GM11168 (cell line): ENCODE measurements around the gene MAP3K7CL.
"Not testable (repeated sequence)": the region's sequence is repeated elsewhere in the genome, so short reads cannot be mapped to it uniquely, and the experiment has no call there.

Experiments used
- in situ Hi-C: fragments of 300-500 bp; cut with MboI; formaldehyde crosslinking; loops from one replicate; pipeline ENCODE4 v1.12.0; 2022; ENCODE audit warnings: low sequenced_read_pairs; ENCODE audit not compliant: unreplicated experiment

MAP3K7CL gene

GRCh38 chr21:29164323-29164942 lies 34.0 kb downstream of the MAP3K7CL start:
- in situ Hi-C loops = no loop called here

GRCh38 chr21:29166323-29166722 lies 35.9 kb downstream of the MAP3K7CL start:
- in situ Hi-C loops = no loop called here

DNA sequence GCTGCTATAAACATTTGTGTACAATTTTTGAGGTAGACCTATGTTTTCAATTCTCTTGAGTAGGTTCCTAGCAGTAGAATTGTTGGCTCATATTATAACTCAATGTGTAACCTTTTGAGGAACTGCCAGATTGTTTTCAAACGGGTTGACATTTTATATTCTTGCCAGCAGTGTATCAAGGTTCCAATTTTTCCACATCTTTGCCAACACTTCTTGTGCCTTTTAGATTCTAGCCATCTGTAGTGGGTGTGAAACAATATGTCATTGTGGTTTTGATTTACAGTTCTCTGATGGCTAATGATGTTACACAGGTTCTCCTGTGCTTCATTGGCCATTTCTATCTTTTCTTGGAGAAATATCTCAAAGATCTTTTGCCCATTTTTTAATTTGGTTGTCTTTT lies 36.4 kb downstream of the MAP3K7CL start:
- in situ Hi-C loops = no loop called here

DNA sequence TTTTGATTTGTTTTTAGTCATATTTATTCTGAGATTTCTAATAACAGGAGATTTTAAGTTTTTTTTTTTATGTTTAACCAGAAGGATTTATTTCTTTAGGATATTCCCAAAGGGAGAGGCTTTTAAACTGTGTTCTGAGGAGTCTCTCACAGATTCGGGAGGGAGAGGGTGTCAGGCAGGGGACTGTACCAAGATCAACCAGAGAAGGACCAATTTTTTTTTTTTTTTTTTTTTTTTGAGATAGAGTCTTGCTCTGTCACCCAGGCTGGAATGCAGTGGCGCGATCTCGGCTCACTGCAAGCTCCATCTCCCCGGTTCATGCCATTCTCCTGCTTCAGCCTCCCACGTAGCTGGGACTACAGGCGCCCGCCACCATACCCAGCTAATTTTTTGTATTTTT lies 37.0 kb downstream of the MAP3K7CL start:
- in situ Hi-C loops = not testable (repeated sequence)

DNA sequence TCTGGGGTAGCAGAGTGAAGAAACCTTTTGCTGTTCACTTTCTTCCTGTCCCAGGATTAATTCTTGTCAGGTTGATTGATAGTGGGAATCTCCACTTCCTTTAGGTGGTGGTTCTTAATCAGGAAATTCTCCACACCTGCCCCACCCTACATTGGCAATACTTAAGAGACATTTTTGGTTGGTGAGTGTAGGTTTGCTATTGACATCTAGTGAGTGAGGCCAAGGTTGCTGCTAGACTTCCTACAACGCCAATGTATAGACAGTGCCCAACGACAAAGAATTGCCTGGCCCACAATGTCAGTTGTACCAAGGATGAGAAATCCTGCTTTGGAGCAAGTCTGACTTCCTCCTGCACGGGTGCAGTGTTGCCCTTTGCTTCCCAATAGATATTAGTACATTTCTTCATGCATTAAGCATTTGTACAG lies 38.5 kb downstream of the MAP3K7CL start:
- in situ Hi-C loops = no loop called here

DNA sequence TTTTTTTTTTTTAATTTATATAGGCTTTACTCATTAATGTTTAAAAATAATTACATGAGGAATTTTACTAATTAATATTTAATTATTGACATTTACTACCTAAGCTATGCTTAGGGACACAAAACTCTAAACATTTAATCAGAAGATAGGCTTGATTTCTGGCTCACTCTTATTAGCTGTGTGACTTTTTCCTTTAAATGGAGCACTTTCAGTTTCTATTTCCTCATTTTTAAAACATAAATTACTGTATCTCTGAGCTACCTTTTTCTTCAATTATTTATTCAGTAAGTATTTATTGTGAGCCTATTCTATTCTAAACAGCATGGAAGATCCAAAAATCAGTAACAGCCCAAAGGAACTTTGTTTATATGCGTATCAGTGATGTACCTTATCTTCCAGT lies 40.5 kb downstream of the MAP3K7CL start:
- in situ Hi-C loops = no loop called here

DNA sequence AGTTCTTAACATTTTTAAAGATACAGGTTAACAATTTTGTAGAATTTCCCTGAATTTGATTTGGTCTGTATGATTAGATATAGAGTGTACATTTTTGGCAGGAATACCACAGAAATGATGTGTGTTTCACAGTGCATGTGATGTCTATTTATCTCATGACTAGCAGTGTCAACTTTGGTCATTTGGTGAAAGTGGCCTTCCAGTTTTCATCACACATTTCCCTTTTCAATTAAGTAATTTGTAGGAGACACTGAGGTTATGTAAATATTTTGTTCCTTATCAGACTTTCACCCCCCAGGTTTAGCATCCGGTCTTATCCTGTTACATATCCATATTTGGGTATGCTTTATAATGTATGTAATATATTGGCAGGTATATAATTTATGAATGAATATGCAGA lies 41.8 kb downstream of the MAP3K7CL start:
- in situ Hi-C loops = no loop called here

DNA sequence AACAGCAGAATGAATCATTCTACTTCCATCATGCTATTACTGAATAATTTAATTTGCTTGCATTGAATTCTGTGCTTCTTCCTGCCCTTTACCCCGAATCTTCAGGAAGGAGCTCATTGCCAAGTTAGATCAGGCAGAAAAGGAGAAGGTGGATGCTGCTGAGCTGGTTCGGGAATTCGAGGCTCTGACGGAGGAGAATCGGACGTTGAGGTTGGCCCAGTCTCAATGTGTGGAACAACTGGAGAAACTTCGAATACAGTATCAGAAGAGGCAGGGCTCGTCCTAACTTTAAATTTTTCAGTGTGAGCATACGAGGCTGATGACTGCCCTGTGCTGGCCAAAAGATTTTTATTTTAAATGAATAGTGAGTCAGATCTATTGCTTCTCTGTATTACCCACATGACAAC lies 44.2 kb downstream of the MAP3K7CL start:
- in situ Hi-C loops = no loop called here

DNA sequence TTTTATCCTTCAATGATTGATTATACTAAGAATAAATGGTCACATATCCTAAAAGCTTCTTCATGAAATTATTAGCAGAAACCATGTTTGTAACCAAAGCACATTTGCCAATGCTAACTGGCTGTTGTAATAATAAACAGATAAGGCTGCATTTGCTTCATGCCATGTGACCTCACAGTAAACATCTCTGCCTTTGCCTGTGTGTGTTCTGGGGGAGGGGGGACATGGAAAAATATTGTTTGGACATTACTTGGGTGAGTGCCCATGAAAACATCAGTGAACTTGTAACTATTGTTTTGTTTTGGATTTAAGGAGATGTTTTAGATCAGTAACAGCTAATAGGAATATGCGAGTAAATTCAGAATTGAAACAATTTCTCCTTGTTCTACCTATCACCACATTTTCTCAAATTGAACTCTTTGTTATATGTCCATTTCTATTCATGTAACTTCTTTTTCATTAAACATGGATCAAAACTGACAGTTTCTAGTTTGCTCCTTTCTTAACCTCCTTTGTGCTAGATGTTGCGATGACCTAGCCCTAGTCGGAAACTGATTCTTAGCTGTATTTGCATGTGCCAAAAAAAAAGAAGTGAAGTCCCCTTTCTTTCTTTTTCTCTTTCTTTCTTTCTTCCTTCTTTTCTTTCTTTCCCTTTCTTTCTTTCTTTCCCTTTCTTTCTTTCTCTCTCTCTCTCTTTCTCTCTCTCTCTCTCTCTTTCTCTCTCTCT lies 45.1 kb downstream of the MAP3K7CL start:
- in situ Hi-C loops = no loop called here

DNA sequence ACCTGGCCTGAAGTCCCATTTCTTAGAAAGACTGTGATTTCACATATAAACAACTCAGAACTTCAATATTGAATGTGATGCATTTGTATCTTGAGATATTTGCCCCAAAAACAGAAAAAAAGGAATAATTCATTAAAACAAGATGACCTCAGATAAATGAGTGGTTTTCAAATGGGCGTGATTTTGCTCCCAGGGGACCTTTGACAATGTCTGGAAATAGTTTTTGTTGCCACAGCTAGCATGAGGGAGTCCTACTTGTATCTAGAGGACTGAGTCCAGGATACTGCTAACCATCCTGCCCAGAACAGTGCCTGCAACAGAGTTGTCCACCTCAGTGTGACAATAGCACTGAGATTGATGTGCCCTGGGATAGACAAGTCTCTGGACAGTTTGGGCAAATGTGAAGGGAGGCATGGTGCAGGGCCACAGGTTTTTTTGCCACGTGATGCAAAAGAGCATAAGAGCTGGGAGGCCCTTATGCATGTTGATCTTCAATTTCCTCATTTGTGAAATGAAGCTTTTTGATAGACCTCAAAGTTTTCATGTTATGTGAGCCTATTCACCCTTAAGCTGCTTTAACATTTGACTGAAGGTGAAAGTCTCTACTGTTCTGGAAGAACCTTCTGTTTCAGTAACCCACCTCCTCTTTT lies 46.2 kb downstream of the MAP3K7CL start:
- in situ Hi-C loops = no loop called here

GRCh38 chr21:29177800-29178199 lies 47.4 kb downstream of the MAP3K7CL start:
- in situ Hi-C loops = no loop called here

DNA sequence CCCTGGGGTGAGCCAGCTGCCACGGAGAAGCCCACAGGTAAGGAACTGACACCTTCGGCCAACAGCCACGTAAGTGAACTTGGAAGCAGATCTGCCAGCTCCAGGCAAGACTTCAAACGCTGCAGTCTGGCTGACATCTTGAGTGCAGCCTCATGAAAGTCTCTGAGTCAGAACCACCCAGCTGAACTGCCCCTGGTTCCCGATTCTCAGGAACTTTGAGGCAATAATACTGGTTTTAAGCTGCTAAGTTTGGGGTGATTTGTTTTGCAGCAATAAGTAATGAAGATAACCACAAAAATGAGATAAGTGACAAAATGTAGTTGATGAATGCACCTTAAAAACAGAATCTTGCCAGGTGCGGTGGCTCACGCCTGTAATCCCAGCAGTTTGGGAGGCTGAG lies 48.5 kb downstream of the MAP3K7CL start:
- in situ Hi-C loops = no loop called here

DNA sequence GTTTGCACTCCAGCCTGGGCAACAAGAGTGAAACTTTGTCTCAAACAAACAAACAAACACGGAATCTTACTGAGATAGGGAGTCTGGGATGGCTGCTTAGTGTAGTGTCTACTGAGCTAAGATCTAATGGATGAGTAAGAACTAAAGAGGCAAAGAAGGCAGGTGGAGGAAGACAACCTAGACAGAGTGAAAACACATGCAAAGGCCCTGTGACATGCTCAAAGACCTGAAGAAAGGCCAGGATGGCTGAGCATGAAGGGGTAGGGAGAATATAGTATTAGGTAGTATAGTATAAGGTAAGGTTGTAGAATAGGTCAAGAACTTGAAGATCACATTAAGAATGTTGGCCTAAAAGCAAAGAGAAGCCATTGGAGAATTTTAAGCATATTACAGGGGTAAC lies 49.1 kb downstream of the MAP3K7CL start:
- in situ Hi-C loops = no loop called here

GRCh38 chr21:29181799-29182470 lies 51.5 kb downstream of the MAP3K7CL start:
- in situ Hi-C loops = no loop called here

DNA sequence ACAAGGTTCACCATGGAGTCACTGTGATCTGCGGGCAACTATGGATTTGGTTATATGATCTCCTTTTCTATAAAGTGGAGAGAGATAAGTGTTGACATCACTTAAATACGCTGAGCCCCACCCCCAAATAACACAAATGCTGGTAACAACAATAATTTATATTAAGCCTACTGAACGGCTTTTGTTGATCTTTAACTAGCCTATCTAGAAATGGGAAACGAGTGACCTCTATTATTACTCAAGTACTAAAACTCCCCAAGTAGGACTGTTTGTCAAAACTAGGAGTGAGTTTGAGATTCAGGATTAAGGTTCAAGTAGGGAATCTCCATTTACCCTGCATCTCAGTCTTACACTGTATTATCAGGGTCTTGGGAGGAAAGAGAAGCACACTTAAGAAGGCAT lies 52.2 kb downstream of the MAP3K7CL start:
- in situ Hi-C loops = no loop called here

- in situ Hi-C loops = no loop called here
Observed at GRCh38 chr21:29184037-29184436, 53.6 kb downstream of the MAP3K7CL start.

- in situ Hi-C loops = no loop called here
Observed at GRCh38 chr21:29185172-29185571, 54.7 kb downstream of the MAP3K7CL start.

GRCh38 chr21:29185633-29186032 lies 55.2 kb downstream of the MAP3K7CL start:
- in situ Hi-C loops = no loop called here

GRCh38 chr21:29186246-29186645 lies 55.8 kb downstream of the MAP3K7CL start:
- in situ Hi-C loops = no loop called here

- in situ Hi-C loops = no loop called here
Observed at GRCh38 chr21:29187944-29188343, 57.5 kb downstream of the MAP3K7CL start.

DNA sequence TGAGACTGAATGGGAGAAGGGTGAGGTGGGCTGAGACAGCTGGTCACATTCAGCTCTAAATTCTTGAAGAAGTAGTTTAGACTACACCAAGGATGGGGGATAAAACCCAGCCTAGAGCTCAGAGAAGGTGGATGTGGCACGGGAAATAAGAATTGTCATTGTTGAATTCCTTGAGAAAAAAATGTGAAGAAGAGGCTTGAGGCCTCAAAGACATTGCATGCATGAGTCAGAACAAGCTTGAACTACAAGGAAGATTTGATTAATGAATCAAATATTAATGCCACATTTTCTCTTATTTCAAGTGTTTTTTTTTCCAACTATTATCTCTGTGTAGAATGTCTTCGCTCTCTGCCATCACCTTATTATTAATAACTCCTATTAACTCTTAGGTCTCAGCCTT lies 58.9 kb downstream of the MAP3K7CL start:
- in situ Hi-C loops = no loop called here
